ENCODE results near the gene C1QTNF8.

GRCh38 chr16:1081734-1082265, 14.2 kb downstream of the C1QTNF8 start:
- TF ChIP-seq POLR2A (IDR thresholded peaks at IDR 0.05; ENCODE audit: low read depth, low read length) = no peak
- no peak for TF ChIP-seq POLR2AphosphoS5 (IDR thresholded peaks at IDR 0.05; ENCODE audit: low read depth, low read length)
- no peak for TF ChIP-seq TAF1 (IDR thresholded peaks at IDR 0.05; ENCODE audit: borderline replicate concordance, low read depth, low read length)

All from GM12892 (cell line).